Progenitor cell of endocrine pancreas (in vitro differentiated cells): ENCODE results near the gene SCP2. TPM values are rescaled to one million over a fixed set of nuclear protein-coding genes. Genes with fewer than 3 reads are reported as not detected.

ENCODE experiments used
- DNase-seq: peaks from one replicate; pipeline ENCODE4 v3.0.0; 2021; ENCODE audit warnings: low spot score; ENCODE audit not compliant: unreplicated experiment
- H3K27ac Mint-ChIP-seq: 2 replicates; pipeline ENCODE4 v1.8.0; 2021; ENCODE audit warnings: mild to moderate bottlenecking, moderate library complexity, mixed read lengths
- H3K27me3 Mint-ChIP-seq: 2 replicates; pipeline ENCODE4 v1.8.0; 2021; ENCODE audit warnings: mixed read lengths
- H3K36me3 Mint-ChIP-seq: 2 replicates; pipeline ENCODE4 v1.8.0; 2022; ENCODE audit warnings: mixed read lengths; ENCODE audit not compliant: insufficient read depth
- H3K4me1 Mint-ChIP-seq: 2 replicates; pipeline ENCODE4 v1.8.0; 2021; ENCODE audit warnings: low read depth, mixed read lengths
- H3K4me3 Mint-ChIP-seq: 2 replicates; pipeline ENCODE4 v1.8.0; 2021; ENCODE audit warnings: low read depth, mild to moderate bottlenecking, moderate library complexity, mixed read lengths
- H3K9me3 Mint-ChIP-seq: 2 replicates; pipeline ENCODE4 v1.8.0; 2021; ENCODE audit warnings: low read depth, mixed read lengths
- total RNA-seq: library from RNA; stranded (reverse); gene quantifications from 2 replicates; pipeline ENCODE4 v1.2.1, GENCODE V29; 2021
- TF ChIP-seq, protein P1 (sequence below): fragments of 200-600 bp; sonication (generic); IDR thresholded peaks from one replicate; pipeline ENCODE4 v1.5.0; 2021; ENCODE audit warnings: antibody characterized with exemption, mild to moderate bottlenecking; ENCODE audit not compliant: unreplicated experiment

The SCP2 gene
- total RNA-seq, 1 donor from 2014 or later, result 60.8 TPM

DNA sequence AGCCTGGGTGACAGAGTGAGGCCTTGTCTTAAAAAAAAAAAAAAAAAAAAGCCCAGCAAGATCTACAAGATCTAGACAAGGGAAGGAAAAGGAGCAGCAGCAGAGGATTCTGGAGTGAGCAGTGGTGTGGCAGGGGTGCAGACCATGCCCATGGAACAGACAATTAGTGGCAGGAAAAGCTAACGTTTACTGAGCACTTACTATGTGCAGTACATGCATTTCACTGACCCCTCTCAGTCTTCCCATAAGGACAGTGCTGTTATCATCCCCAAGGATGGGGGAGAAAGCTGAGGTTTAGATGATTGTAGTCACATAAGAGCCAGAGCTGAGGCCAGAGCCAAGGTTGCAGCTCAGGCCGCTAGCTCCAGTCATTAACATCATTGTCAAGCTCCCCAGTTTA is 140.8 kb downstream of the SCP2 start:
- DNase-seq, result no peak
- H3K4me1 Mint-ChIP-seq, result no peaks in the 10 kb centered on the region
- TF ChIP-seq, protein P1, sequence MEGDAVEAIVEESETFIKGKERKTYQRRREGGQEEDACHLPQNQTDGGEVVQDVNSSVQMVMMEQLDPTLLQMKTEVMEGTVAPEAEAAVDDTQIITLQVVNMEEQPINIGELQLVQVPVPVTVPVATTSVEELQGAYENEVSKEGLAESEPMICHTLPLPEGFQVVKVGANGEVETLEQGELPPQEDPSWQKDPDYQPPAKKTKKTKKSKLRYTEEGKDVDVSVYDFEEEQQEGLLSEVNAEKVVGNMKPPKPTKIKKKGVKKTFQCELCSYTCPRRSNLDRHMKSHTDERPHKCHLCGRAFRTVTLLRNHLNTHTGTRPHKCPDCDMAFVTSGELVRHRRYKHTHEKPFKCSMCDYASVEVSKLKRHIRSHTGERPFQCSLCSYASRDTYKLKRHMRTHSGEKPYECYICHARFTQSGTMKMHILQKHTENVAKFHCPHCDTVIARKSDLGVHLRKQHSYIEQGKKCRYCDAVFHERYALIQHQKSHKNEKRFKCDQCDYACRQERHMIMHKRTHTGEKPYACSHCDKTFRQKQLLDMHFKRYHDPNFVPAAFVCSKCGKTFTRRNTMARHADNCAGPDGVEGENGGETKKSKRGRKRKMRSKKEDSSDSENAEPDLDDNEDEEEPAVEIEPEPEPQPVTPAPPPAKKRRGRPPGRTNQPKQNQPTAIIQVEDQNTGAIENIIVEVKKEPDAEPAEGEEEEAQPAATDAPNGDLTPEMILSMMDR, result no peak
- no peak overlapping the region for H3K4me3 Mint-ChIP-seq
- H3K27me3 Mint-ChIP-seq, result peaks cover 75% of the 10 kb centered on the region
- no peak overlapping the region for H3K27ac Mint-ChIP-seq
- no peaks in the 10 kb centered on the region for H3K36me3 Mint-ChIP-seq
- H3K9me3 Mint-ChIP-seq, result no peaks in the 10 kb centered on the region

DNA sequence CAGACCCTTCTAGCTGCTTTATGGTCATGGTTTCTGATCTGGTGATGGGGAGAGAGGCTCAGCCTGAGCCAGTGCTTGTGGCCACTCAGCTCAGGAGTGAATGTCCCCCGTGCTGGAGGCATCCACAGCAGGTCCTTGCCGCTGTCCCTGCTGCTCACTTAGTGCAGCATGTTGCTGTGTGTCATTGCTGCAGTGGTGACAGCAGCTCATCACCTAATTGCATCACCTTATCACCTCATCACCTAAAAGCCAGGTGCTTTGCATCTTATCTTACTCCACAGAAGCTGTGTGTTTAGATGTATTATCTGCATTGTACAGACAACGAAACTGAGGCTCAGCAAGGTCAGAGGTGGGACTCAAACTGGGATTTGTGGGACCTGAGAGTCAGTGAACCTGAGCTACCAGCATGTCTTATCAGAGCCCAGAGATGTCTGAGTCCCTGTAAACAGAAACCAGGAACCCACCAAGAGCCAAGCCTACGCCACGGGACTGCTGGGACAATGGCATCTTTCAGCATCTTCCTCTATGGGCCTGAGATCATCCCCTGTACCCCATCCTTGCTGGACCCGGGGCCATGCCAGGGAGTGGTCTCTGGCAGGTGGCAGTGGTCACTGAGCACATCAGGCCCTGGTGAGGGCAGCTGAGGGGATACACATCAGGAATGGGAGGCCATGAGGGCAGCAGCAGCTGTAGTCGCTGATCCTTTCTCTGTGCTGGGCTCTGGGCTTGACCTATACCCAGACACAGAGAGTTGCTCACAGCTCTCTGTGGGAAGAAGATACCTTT is 141.4 kb downstream of the SCP2 start:
- H3K36me3 Mint-ChIP-seq, result no peaks in the 10 kb centered on the region
- no peak for DNase-seq
- TF ChIP-seq, protein P1, result no peak
- H3K27me3 Mint-ChIP-seq, result peaks cover 71% of the 10 kb centered on the region
- H3K4me1 Mint-ChIP-seq, result no peaks in the 10 kb centered on the region
- no peak overlapping the region for H3K27ac Mint-ChIP-seq
- no peak overlapping the region for H3K4me3 Mint-ChIP-seq
- H3K9me3 Mint-ChIP-seq, result no peaks in the 10 kb centered on the region

DNA sequence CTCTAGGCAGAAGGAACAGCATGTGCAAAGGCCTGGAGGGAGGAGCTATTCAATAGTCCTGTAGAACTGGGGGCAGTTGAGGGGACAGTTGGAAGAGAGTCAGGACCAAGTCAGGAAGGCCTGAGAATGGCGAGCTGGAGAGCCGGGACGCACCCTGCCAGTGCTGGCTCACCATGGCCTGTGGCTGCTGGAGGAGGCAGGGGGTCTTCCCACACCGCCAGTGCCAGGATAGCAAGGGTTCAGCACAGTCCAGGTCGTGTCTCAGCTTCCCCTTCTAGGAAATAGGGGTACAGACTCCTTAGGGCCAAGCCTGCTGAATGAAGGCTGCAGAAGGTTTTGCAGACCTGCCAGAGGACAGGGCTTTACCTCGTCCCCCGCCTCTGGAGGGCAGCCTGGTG is 142.2 kb downstream of the SCP2 start:
- no peak overlapping the region for H3K4me3 Mint-ChIP-seq
- no peaks in the 10 kb centered on the region for H3K36me3 Mint-ChIP-seq
- H3K27ac Mint-ChIP-seq, result no peak overlapping the region
- no peak for DNase-seq
- TF ChIP-seq, protein P1, result no peak
- H3K27me3 Mint-ChIP-seq, result peaks cover 68% of the 10 kb centered on the region
- H3K4me1 Mint-ChIP-seq, result no peaks in the 10 kb centered on the region
- no peaks in the 10 kb centered on the region for H3K9me3 Mint-ChIP-seq

DNA sequence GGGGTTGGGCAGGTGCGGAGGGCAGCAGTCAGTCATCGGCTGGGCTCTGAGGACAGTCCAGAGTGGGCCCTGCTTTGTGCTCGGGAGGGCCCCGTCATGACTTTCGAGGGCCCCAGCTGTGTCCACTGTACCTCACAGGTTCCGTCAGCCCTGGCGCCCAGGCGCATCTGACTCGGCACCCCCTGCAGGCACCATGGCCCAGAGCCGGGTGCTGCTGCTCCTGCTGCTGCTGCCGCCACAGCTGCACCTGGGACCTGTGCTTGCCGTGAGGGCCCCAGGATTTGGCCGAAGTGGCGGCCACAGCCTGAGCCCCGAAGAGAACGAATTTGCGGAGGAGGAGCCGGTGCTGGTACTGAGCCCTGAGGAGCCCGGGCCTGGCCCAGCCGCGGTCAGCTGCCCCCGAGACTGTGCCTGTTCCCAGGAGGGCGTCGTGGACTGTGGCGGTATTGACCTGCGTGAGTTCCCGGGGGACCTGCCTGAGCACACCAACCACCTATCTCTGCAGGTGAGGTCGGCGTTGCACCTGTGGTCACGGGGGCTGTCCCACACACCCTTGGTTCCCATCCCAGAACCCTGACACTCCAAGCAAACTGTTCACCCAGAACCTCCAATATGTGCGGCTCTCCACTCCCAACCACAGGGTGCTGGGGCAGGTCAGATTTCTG is 142.7 kb downstream of the SCP2 start:
- no peaks in the 10 kb centered on the region for H3K9me3 Mint-ChIP-seq
- DNase-seq, result no peak

DNA sequence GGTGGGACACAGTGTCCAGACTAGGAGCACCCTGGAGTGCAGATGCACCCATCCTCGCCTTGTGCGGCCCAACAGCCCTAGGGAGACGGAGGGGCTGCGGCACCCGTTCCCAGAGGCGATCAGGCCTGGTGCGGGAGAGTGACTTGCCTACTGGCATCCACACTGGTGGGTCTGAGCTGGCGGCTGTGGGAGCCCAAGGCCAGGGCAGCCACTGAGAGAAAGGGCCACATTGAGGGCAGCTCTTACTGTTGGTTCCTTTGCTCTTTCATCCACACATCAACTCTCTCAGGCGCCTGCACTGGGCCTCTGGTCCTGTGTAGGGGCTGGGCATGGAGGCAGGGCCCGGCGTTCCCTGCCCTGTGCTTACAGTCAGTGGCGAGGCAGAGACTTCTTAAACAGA is 143.5 kb downstream of the SCP2 start:
- peak; percentile 8 for DNase-seq
- Mint-ChIP-seq H3K27me3 (peaks cover 61% of the 10 kb centered on the region), H3K27ac (no peak overlapping the region)

More for the DNA sequence above, 142.7 kb downstream of the SCP2 start:
- H3K4me3 Mint-ChIP-seq, result no peak overlapping the region
- no peaks in the 10 kb centered on the region for H3K4me1 Mint-ChIP-seq
- TF ChIP-seq, protein P1, result no peak
- peaks cover 63% of the 10 kb centered on the region for H3K27me3 Mint-ChIP-seq
- no peaks in the 10 kb centered on the region for H3K36me3 Mint-ChIP-seq
- no peak overlapping the region for H3K27ac Mint-ChIP-seq

More for the DNA sequence above, 143.5 kb downstream of the SCP2 start:
- no peaks in the 10 kb centered on the region for H3K36me3 Mint-ChIP-seq
- TF ChIP-seq, protein P1, result no peak
- no peak overlapping the region for H3K4me3 Mint-ChIP-seq
- H3K9me3 Mint-ChIP-seq, result no peaks in the 10 kb centered on the region
- no peaks in the 10 kb centered on the region for H3K4me1 Mint-ChIP-seq
